GM18520 (cell line): ENCODE data around the gene SLU7.

Source experiments
- ATAC-seq: cut with Tn5 transposase; IDR thresholded peaks from one replicate; pipeline ENCODE4 v1.9.1; 2021; ENCODE audit not compliant: unreplicated experiment

Gene SLU7

DNA sequence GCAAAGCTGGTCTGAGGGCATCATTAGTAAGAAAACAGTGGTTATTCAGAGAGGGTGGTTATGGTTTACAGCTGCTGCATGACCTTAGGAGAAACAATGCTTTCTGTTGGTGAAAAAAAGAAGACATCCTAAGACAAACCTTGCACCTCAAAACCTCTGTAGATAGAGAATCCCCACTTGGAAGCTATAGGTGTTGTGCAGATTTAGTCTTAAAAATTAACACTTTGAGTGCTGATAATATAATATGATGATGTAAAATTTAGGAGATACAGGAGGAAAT lies 1.4 kb upstream of the SLU7 start:
- ATAC-seq: no peak

DNA sequence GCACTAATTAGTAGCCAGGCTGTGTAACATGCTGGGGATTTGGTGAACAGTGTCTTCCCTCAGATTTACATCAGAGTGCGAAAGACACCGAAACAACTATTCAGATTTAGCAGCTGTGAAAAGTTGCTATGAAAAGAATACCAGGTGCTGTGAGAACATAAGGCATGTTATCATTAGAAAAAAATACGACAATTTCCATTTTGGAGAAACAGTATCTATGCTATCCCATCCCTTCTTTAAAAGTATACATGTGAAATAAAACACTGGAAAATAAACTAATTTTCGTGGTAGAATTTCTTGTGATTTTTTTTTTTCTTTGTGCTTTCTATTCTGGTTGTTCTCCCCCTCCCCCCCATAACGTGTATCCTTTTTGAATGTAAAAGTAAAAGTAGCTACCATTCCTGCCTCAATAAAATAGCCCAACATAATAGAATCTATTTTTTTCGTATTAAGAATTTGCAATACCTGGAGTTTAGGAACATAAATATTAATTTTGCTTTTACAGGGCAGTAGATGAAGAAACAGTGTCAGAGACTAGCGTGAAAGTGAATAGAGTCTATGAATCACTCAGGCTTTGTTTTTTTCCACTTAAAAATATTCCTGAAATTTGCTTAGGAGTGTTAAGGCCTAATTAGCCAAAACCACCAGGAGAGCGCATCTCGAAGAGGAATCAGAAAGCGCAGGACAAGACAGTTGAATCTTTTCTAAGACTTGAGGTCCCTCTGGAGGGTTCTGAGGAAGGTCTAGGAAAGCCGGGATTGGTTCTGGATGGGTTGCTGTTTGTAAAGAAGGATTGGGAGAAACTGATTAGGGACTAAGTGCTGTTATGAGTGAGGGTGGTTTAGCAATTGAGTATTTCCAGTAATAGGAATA lies 813 bp upstream of the SLU7 start:
- peak; percentile 33 for ATAC-seq

DNA sequence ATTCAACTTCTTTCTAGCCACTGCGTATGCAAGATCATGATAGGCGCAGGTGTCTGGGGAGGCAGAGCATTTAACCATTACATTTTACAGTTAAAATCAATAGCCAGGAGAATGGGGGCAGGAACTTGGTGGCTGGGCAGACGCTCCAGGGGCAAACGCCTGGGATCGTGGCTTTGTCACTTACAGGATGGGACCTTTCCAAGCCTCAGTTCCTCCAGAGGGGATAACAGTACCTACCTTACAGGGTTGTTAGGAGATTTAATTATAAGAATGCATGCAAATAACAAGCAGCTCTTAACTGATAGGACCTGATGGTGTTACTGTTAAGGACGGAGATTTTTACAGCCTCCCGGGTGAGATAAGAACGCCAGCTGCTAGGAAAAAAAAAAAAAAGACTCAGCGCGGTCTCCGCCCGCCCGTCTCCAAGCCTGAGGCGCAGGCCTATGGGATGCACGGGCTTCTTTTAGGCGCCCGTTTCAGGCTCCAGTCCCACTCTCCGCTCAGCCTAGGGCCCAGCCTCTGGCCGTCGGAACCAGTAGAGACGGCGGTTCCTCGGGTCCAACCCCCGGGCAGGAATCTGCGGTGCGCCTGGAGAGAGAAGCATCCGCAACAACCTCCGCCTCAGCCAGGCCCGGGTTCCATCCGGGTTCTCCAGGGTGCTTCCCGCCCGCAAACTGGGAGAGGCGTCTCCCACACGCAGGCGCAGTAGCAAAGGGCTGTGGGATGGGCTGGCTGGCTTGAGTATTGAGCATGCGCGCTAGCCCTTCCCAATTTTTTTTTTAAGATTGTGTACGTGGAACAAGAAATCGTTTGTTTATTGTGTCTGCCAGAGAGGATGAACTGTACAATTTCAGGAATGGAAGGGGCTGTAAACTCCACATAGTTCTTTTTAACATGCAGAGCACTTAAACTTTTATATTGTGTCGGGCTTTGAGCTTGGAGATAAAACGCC lies 19.2 kb downstream of the SLU7 start, which contains the start of gene FAM200C:
TSS of gene FAM200C (minus strand) at position 653 of the 952 bp plus-strand sequence. CDS start 4,564 bp downstream, outside the sequence.
- peak; percentile 62 for ATAC-seq

DNA sequence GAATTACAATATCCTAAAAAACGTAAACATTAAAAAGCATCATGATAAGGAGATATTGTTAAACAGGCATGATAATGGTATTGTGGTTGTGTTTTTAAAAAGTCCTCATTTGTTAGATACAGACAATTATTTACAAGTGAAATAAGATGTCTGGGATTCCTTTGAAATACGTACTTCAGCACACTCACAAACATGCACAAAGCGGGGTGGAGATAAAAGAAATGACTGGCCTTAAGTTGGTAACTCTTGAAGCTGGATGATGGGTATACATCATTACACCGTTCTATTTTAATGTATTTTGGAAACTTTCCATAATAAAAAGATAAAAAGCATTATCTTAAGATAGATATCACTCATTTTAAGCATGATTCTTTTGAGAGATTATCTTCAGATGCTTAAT lies 20.1 kb downstream of the SLU7 start:
- no peak for ATAC-seq

DNA sequence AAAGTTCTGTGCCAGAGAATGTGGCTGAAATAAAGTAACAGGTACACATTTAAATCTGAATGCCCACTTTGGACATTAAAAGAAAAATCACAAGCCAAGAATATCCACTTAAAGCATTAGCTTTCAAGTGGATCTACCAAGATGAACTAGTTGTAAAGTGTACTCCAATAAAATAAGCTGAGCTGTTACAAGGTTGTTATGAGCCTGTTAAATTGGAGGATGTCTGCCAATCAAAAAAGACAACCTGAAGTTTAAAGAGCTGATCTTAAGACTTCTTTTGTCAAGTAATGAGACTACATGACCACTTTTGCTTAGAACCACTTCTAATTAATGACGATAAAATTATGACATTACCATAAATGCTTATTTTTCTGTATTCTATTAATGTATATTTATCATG lies 21.4 kb downstream of the SLU7 start:
- ATAC-seq: no peak

DNA sequence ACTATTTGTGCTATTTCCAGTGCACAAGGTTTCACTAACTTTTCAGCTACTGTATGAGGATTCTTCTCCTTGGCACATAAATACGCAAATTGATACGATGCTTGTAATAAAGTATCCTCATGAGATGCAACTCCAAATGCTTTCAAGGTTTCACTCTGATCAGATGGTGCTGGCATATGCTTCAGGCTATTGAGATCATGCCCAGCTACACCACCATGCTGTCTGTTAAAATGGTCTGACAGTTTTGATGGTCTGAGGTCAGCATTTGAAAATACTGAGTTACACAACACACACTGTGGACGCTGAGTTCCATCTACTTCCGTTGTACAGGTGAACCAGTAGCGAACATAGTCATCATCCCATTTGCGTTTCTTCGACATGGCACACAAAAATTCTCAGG lies 23.8 kb downstream of the SLU7 start:
- no peak for ATAC-seq

DNA sequence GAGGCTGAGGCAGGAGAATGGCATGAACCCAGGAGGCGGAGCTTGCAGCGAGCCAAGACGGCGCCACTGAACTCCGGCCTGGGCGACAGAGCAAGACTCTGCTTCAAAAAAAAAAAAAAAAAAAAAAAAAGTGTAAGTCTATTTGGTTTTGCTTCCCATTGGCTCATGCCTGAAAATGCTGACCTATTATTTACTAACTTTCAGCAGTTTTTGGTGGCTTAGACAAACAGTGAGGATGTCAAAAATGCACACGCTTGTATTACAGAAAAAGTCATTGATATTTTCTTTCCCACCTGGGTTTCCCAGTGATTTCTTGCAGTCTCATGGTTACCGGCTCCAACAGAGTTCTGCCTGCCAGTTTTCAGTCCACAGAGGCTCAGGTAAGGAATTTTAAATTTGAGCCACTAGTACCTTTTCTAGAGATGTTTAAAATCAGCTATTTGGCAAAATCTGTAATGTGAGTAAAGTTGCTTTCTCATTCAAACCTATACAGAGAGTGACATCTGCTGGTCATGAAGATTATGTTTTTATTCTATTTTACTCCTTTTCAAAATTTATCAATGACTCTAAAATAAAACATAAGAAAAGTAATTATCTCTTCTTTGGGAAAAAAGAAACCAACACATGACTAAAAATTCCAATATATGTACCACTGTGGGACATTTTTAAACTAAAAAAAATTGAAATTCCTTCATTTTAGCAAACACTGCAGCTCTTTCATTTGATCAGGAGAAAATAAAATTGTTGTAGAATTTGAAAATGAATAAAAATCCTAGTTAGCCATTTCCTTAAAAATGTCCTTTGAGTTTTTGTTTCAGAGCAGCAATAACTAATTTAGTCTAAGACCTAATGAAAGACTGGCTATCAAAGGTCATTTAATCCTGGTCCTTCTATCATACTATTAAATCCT lies 27.8 kb downstream of the SLU7 start:
- ATAC-seq: no peak

DNA sequence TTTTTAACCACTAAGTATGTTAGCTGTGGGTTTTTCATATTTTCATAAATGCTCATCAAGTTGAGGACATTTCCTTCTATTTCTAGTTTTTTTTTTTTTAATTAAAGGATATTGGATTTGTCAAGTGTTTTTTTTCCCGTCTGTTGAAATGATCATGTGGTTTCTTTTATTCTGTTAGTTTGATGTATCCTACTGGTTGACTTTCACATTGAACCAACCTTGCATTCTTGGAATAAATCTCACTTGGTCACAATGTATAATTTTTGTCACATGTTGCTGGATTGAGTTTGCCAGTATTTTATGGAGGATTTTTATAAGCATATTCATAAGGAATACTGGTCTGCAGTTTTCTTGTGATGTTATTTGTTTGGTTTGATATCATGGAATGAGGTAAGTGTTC lies 31.4 kb downstream of the SLU7 start:
- no peak for ATAC-seq

DNA sequence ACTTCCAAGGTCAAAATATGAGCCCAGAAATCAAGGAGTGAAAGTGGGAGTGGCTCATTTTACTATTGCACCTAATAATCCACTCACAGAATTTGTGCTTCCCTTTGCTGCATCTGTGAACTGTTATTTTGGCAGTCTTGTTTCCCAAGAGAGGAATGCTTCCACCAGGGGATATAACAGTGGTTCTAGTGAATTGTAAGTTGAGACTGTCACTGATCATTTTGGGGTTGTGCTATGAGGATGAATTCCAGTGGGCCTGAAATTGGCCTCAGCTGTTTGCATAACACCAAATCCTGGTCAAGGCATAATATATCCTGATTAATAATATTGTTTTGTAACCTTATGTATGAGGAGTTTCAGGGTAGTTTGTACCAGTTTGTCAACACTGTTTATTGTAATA lies 33.4 kb downstream of the SLU7 start:
- no peak for ATAC-seq

DNA sequence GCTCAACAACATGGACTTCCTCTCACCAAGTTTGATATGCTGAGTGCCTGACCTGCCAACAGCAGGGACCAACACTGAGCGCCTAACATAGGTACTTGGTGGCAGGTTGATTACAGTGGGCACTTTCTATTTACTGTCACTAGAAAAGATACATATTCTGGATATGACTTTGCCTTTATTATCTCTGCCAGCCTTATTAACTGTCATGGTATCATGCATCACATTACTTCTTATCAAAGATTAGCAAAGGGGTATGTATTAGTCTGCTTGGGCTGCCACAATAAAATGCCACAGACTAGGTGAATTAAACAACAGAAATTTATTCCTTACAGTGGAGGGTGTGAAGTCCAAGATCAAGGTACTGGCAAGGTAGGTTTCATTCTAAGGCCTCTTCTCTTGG lies 34.2 kb downstream of the SLU7 start:
- no peak for ATAC-seq

DNA sequence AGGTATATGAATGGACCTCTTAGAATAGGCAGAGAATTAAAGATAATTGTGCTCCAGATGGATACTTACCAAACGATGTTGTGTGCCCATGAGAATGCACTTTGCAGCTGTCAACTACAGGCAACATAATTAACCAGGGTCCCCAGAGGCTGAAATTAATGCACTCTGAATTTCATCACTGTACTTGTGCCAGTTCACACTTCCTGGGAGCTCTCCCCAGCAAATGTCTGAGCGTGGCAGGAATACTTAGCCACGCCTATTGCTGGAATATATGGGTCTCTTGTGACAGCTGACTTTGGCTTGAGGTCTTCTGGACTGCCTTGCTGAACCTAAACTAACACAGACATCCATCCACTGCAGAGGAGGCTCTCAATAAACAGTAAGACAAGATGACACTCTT lies 36.5 kb downstream of the SLU7 start:
- ATAC-seq: no peak

DNA sequence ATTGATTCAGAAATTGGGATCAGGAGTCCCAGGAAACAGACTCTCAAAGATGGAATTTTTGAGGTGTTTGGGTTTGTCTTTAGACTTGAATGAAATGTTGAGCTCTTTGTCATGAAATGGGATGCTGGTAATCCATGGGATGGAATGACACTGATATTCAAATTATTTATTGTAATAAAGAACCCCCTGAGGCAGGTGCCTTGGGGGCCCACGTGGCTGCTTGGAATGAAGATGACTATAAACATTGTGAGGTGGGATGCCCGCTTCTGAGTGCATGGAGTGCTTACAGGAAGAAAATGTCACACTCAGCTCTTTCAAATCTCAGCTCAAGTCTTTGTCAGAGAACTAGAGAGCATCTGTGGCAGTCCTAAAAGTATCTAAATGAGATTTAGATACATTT lies 38.8 kb downstream of the SLU7 start:
- ATAC-seq: no peak

DNA sequence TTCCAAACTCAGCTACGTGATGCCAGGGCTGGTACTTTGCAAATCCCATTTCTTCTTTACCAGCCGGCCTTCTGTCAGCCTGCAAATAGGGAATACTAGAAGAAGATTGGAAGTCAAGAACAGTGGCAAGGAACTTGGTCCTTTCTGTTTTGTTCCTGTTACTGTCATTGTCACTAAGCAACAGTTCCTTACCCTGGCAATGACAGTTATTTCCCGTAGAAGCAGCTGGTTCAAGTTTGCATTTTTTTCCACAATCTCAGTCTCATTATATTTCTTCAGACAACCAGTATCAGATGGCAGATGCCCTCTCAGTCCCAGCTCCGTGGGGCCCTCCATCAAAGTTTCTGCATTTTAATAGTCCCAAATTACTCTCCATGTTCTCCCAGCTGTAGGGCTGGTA lies 39.4 kb downstream of the SLU7 start:
- no peak for ATAC-seq

DNA sequence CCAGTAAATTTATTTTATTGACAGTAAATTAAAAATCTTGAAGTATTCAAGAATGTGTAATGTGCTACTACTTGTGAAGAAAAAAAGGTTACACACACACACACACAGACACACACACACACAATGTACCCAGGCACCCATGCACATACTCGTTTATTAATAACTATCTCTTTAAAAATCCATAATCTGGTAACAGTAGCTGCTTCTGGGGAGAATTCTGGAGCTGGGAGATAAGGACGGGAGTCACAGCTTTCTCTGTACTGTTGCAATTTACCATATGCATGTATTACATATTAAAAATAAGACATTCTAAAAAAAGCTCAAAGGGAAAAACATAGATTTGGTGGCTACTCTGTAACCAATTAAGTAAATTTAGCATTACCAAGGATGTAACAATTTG lies 40.6 kb downstream of the SLU7 start:
- ATAC-seq: no peak

DNA sequence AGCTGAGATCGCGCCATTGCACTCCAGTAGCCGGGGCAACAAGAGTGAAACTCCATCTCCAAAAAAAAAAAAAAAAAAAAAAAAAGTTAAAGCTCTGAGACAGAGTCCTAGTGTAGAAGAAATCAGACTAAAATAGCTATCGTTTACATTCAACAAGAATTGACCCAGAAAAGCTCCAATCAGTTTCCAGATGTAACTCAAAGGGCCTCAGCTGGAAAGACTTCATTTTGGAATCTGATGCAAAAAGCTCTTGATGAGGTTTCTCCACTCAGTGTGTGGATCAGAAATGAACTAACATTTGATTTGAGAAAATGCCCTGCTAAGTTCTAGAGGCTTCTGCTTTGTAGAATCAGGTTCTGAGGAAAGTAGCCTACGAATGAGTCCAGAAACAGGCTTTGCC lies 41.2 kb downstream of the SLU7 start:
- no peak for ATAC-seq

DNA sequence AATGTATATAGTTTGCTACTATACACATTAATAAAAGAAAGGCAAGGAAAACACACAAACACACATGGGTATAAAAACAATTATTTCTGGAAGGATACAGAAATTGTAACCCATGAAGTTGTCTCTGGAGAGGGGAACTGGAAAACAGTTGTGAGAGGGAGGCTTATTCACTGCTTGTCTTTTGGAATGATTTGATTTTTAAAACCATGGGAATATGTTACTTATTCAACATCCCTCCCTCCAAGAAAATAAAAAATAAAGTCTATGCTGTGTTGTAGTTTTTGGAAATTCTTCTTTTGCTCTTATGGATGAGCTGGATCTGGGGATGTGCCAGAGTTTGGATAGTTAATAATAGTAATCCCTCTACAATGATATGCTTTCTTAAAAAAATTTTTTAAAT lies 42.5 kb downstream of the SLU7 start:
- ATAC-seq: no peak

DNA sequence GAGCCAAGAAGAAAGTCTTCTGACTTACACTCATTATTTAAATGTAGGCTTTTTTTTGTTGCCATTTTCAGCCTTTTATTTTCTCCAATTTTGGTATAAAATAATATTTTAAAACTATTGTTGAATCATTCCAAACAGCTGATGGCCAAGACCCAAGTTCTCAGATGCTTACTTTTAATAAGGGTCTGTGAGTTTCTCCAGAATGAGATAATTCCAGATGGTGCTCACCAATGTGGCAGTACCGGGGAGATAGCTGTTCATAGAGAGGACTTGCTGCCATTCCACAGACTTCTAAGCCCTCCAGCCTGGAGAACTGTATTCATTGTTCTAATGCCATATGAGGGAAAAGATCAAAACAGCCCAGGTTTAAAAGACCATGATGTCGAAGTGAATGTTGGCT lies 43.2 kb downstream of the SLU7 start:
- no peak for ATAC-seq

DNA sequence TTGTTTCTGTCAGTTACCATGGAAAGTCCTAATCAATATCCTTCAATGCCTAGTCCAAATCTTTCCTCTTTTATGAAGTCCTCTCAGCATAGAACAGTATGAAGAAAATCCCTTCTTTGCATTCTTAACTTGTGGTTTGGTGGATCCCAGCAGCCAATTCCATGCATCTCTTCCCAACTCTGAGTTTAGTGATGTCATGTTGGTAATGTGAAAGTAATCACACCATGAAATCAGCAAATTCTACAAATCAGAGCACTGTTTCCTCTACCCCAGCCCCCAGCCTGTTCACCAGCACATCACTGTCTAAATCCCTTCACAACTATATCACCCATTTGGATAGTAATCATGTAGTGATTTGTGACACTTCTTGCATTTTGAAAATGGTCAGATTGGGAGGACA lies 43.7 kb downstream of the SLU7 start:
- no peak for ATAC-seq

DNA sequence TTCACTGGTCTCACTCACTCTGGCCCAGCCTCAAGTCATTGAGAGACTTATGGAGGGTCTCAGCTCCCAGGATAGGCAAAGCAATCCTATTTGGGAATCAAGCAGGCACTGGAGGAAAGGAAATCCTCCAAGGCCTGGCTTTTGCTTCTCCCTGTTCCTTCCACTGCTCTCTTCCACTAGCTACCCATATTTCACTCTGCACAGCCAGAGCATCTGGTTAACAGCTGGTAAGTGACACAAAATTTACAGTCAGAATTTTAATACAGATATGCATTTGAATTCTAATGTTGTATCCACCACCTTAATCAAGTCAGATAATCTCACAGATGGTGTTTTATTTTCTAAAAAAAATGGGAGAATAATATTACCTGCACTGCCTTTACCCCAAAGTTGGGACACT lies 47.6 kb downstream of the SLU7 start:
- no peak for ATAC-seq

DNA sequence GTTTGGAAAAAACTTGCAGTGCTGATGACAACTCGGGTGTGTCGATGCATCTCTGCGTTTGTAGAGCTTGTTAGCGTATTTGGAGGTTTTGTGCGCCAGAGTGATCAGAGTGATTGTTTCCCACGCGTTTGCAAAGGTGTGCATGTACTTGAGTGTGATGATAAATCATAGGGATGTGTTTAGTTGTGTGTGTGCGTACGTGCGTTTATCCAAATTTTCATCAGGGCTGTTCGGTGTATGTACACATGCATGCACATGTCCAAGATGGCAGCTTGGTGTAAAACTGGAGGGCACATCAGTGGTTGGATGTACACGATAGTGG lies 48.2 kb downstream of the SLU7 start:
- no peak for ATAC-seq

DNA sequence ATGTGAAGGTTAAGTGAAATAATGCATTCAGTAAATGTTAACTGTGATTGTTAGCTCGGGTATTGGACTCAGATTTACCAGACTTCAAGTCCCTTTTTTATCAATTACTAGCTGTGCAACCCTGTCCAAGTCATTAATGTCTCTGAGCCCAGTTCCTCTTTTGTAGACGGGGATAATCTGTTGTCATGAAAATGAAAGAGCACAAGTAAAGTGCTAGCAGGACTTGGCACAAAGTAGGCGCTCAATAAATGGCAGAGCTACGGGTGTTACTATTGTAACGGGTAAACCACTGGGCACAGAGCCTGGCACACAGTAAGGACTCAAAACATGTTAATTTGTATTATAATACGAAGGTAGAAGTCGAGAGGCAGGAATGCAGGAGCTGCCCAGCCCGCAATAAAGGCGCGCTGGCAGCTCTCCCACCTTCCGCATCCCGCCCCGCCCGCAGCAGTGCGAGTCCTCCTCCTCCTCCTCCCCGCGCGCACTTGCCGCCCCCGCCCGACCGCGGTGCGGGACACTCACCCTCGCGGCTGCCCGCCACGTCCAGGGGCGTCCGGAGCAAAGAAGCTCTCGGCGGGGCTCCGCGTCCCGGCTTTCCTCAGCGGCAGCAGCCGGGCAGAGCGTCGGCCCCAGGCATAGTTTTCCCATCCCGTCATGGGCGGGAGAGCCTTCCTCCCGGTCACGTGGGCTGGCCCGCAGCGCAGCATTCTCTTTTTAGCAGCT lies 48.7 kb downstream of the SLU7 start, which contains the start of gene C1QTNF2:
TSS of gene C1QTNF2 (minus strand) at position 637 of the 723 bp plus-strand sequence. CDS start 15,615 bp downstream, outside the sequence.
- no peak for ATAC-seq
